ENCODE measurements around the gene TRIM14.

GRCh38 chr9:98020476-98021145 is 98.4 kb downstream of the TRIM14 start:
- TF ChIP-seq CTCF (IDR thresholded peaks at IDR 0.05): no peak
- no peak for TF ChIP-seq POLR2A (IDR thresholded peaks at IDR 0.05)

Measured in right lobe of liver (tissue), 4 donors.